Nucleus accumbens (tissue), 56 donors: ENCODE data around the gene ATP1B1.

Experiments used
- DNase-seq, 56 donors: peaks; one replicate each; lab custom pipeline; 2025; lab: John Stamatoyannopoulos, UW

The ATP1B1 gene

GRCh38 chr1:169092399-169092798 is 14.1 kb upstream of the ATP1B1 start:
- DNase-seq: no peak

- DNase-seq: no peak
These were observed 11.5 kb upstream of the ATP1B1 start for GRCh38 chr1:169094897-169095569.

- DNase-seq: no peak
These were observed 8.1 kb upstream of the ATP1B1 start for GRCh38 chr1:169098380-169098779.

GRCh38 chr1:169099561-169099960 is 6.9 kb upstream of the ATP1B1 start:
- DNase-seq: no peak

- DNase-seq: no peak
These were observed 6.3 kb upstream of the ATP1B1 start for GRCh38 chr1:169100208-169100607.

GRCh38 chr1:169100651-169101088 is 5.8 kb upstream of the ATP1B1 start:
- DNase-seq: no peak

GRCh38 chr1:169102567-169102966 is 3.9 kb upstream of the ATP1B1 start:
- peak in 38 of 56 donors; percentile 22 to 76 (median 44) for DNase-seq

- DNase-seq: peak in 1 of 56 donors; percentile 56
These were observed 3.5 kb upstream of the ATP1B1 start for GRCh38 chr1:169103002-169103401.

GRCh38 chr1:169103480-169103893 is 3.0 kb upstream of the ATP1B1 start:
- DNase-seq: no peak

GRCh38 chr1:169105087-169105433 is 1.4 kb upstream of the ATP1B1 start:
- peak in 4 of 56 donors; percentile 26 to 71 (median 58) for DNase-seq

- peak in 50 of 56 donors; percentile 29 to 95 (median 79) for DNase-seq
These were observed 926 bp upstream of the ATP1B1 start for GRCh38 chr1:169105434-169106094.

GRCh38 chr1:169106921-169107602 is 572 bp downstream of the ATP1B1 start:
- DNase-seq: peak in 4 of 56 donors; percentile 24 to 47 (median 41)

GRCh38 chr1:169107603-169108208 is 1.2 kb downstream of the ATP1B1 start:
- peak in 17 of 56 donors; percentile 14 to 64 (median 33) for DNase-seq

GRCh38 chr1:169108223-169108622 is 1.7 kb downstream of the ATP1B1 start:
- DNase-seq: no peak

- DNase-seq: peak in 28 of 56 donors; percentile 14 to 68 (median 46)
These were observed 2.5 kb downstream of the ATP1B1 start for GRCh38 chr1:169108863-169109560.

- peak in 40 of 56 donors; percentile 19 to 86 (median 55) for DNase-seq
These were observed 3.2 kb downstream of the ATP1B1 start for GRCh38 chr1:169109561-169110134.

GRCh38 chr1:169110236-169110635 is 3.7 kb downstream of the ATP1B1 start:
- peak in 2 of 56 donors; percentile 28 to 36 for DNase-seq

- peak in 5 of 56 donors; percentile 8 to 35 (median 21) for DNase-seq
These were observed 4.4 kb downstream of the ATP1B1 start for GRCh38 chr1:169110689-169111447.

- DNase-seq: no peak
These were observed 5.0 kb downstream of the ATP1B1 start for GRCh38 chr1:169111472-169111871.
